HG03139 (cell line): Measurements from ENCODE around the gene HMGN4.
"Not testable (repeated sequence)": the region's sequence is repeated elsewhere in the genome, so short reads cannot be mapped to it uniquely, and the experiment has no call there.

ENCODE experiments used
- ATAC-seq: cut with Tn5 transposase; IDR thresholded peaks from one replicate; pipeline ENCODE4 v1.9.1; 2021; ENCODE audit not compliant: unreplicated experiment

The HMGN4 gene

GRCh38 chr6:26521600-26522391, 16.4 kb upstream of the HMGN4 start:
- ATAC-seq, result peak; percentile 62

- not testable (repeated sequence) for ATAC-seq
Observed at GRCh38 chr6:26522486-26523228, 15.5 kb upstream of the HMGN4 start.

GRCh38 chr6:26524314-26524713, 13.9 kb upstream of the HMGN4 start:
- ATAC-seq, result not testable (repeated sequence)

- ATAC-seq, result no peak
Observed at GRCh38 chr6:26524722-26525370, 13.3 kb upstream of the HMGN4 start.

- no peak for ATAC-seq
Observed at GRCh38 chr6:26525838-26526237, 12.3 kb upstream of the HMGN4 start.

GRCh38 chr6:26526928-26527327, 11.2 kb upstream of the HMGN4 start:
- no peak for ATAC-seq

- ATAC-seq, result no peak
Observed at GRCh38 chr6:26530203-26530602, 8.0 kb upstream of the HMGN4 start.

GRCh38 chr6:26531897-26532296, 6.3 kb upstream of the HMGN4 start:
- ATAC-seq, result no peak

- no peak for ATAC-seq
Observed at GRCh38 chr6:26532699-26533531, 5.3 kb upstream of the HMGN4 start.

- no peak for ATAC-seq
Observed at GRCh38 chr6:26533532-26533931, 4.6 kb upstream of the HMGN4 start.

GRCh38 chr6:26534681-26535465, 3.3 kb upstream of the HMGN4 start:
- ATAC-seq, result no peak

GRCh38 chr6:26536571-26537159, 1.5 kb upstream of the HMGN4 start:
- no peak for ATAC-seq

- ATAC-seq, result peak; percentile 41
Observed at GRCh38 chr6:26537160-26537845, 863 bp upstream of the HMGN4 start.

GRCh38 chr6:26538572-26538902, 371 bp downstream of the HMGN4 start:
- ATAC-seq, result no peak

- no peak for ATAC-seq
Observed at GRCh38 chr6:26539071-26539615, 977 bp downstream of the HMGN4 start.

GRCh38 chr6:26541579-26541978, 3.4 kb downstream of the HMGN4 start:
- no peak for ATAC-seq

- no peak for ATAC-seq
Observed at GRCh38 chr6:26543953-26544352, 5.8 kb downstream of the HMGN4 start.

- no peak for ATAC-seq
Observed at GRCh38 chr6:26544473-26544872, 6.3 kb downstream of the HMGN4 start.

GRCh38 chr6:26545627-26546026, 7.5 kb downstream of the HMGN4 start:
- no peak for ATAC-seq
